ENCODE results near the gene PBX3.
A peak's percentile ranks its signal among the peaks of the same experiment; 100 is the strongest.

Gene PBX3

DNA sequence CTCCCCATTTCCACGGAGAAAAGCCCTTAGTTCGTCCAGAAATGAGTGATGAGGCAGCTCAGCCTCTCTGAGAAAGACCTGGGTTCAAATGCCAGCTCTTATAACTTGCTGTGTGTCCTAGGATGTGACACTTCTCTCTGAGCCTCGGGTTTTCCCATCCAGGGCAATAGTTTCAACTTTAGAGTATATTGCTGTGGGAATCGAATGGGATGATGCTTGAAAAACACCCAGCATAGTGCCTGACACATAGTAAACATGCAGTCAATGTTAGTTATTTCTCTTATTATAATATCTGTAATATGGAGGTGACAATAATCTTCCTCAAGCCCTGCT is 39.7 kb upstream of the PBX3 start:
- peak overlapping the region; percentile 83 for H3K27ac ChIP-seq
- TF ChIP-seq, protein P1, sequence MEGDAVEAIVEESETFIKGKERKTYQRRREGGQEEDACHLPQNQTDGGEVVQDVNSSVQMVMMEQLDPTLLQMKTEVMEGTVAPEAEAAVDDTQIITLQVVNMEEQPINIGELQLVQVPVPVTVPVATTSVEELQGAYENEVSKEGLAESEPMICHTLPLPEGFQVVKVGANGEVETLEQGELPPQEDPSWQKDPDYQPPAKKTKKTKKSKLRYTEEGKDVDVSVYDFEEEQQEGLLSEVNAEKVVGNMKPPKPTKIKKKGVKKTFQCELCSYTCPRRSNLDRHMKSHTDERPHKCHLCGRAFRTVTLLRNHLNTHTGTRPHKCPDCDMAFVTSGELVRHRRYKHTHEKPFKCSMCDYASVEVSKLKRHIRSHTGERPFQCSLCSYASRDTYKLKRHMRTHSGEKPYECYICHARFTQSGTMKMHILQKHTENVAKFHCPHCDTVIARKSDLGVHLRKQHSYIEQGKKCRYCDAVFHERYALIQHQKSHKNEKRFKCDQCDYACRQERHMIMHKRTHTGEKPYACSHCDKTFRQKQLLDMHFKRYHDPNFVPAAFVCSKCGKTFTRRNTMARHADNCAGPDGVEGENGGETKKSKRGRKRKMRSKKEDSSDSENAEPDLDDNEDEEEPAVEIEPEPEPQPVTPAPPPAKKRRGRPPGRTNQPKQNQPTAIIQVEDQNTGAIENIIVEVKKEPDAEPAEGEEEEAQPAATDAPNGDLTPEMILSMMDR (conservative IDR thresholded peaks at IDR 0.05) = no peak
- TF ChIP-seq ZFX (IDR thresholded peaks at IDR 0.05) = no peak

DNA sequence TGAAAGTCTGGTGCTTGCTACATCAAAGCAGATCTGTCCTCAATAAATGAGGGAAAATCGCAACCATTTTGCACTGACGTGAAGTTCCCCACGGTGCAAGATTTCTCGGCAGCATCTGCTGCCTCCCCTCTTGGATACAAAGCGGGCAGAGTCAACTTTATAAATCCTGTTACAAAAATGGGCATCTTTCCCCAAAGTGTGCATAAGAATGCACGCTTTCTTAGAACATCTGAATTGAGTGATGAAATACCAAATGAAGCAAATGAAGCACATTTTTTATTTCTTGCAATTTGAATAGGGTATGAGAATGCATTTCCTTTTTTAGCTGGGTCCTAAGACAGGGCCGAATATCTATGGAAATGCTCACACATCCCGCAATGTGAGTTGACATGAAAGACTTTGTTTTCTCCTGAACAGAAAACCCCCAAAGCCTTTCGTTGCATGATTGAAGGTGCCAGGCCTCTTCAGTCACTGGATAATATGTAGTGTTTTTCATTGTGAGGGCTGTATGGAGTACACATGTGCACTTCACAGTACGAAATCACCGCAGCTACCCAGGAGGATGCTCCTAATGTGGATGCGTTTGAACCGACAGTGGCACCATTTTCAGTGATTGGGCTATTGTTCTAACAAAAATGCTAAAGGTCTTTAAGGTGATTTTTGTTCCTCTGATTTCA is 20.6 kb upstream of the PBX3 start:
- TF ChIP-seq, protein P1 (conservative IDR thresholded peaks at IDR 0.05) = no peak
- TF ChIP-seq ZFX (IDR thresholded peaks at IDR 0.05) = no peak
- H3K27ac ChIP-seq = no peak overlapping the region

DNA sequence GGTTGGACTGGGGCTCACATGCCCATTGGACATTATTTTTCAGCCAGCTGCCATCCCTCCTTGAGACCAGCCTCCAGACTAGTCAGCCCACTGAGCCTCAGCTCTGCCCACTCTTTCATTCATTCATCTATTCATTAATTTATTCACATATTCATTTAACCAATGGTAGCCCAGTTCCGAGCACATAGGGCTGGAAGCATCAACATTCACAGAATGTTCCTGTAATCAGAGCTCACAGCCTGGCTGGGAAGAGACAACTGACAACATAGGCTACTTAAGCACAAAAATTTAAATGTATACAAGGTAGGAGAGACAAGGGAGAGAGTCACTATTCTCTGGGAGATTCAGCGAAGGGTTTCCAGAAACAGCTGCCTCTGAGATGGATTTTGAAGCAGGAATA is 17.0 kb upstream of the PBX3 start:
- H3K27ac ChIP-seq = no peak overlapping the region
- no peak for TF ChIP-seq ZFX (IDR thresholded peaks at IDR 0.05)
- TF ChIP-seq, protein P1 (conservative IDR thresholded peaks at IDR 0.05) = no peak

DNA sequence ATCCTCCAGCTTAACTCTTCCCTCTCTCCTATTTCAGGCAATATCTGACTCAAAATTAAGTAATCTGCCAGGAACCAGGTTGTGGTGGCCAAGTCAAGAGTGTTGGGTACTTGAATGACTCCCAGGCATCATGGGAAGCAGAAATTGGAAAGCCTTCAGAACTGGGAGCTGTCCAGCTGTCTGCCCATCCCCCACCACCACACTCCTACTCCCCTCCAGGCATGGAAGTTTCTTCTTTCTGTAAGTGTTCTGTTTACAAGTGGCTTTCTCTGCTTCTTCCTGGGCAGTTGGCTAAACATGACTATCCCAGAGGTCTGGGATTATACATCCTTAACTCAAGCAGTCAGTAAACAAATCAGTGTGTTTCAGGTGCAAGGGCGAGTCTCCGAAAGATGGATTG is 14.6 kb upstream of the PBX3 start:
- TF ChIP-seq ZFX (IDR thresholded peaks at IDR 0.05) = no peak
- TF ChIP-seq, protein P1 (conservative IDR thresholded peaks at IDR 0.05) = no peak
- H3K27ac ChIP-seq = no peak overlapping the region

DNA sequence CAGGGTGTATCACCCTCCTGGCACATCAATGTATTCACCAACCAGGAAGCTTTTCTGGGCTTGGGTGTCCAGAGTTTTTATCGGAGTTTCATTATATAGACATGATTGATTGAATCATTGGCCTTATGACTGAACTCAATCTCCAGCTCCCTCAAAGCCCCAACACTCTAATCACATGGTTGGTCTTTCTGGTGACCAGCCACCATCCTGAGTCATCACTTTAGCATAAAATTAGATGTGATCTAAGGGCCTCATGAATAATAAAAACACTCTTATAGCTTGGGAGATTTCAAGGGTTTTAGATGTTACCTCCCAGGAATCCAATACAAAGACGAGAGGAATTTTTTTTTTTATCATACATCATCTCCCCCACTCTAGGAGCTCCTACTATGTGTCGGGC is 7.7 kb upstream of the PBX3 start:
- no peak overlapping the region for H3K27ac ChIP-seq
- TF ChIP-seq ZFX (IDR thresholded peaks at IDR 0.05) = no peak
- TF ChIP-seq, protein P1 (conservative IDR thresholded peaks at IDR 0.05) = no peak

DNA sequence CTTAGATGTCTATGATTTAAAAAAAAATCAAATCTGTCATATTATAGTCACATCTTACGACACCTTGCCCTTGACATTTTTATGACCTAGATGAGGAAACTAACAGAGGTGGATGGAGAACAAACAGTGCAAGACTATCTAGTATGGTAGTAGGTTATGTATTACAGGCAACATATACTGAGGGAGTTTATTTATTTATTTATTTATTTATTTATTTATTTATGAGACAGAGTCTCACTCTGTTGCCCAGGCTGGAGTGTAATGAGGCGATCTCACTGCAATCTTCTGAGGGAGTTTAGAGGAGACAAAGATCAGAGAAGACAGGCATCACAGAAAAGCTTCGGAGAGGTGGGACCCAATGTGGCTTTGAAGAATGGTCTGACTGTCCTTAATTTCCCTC is 4.5 kb upstream of the PBX3 start:
- no peak overlapping the region for H3K27ac ChIP-seq
- TF ChIP-seq ZFX (IDR thresholded peaks at IDR 0.05) = no peak
- TF ChIP-seq, protein P1 (conservative IDR thresholded peaks at IDR 0.05) = no peak

DNA sequence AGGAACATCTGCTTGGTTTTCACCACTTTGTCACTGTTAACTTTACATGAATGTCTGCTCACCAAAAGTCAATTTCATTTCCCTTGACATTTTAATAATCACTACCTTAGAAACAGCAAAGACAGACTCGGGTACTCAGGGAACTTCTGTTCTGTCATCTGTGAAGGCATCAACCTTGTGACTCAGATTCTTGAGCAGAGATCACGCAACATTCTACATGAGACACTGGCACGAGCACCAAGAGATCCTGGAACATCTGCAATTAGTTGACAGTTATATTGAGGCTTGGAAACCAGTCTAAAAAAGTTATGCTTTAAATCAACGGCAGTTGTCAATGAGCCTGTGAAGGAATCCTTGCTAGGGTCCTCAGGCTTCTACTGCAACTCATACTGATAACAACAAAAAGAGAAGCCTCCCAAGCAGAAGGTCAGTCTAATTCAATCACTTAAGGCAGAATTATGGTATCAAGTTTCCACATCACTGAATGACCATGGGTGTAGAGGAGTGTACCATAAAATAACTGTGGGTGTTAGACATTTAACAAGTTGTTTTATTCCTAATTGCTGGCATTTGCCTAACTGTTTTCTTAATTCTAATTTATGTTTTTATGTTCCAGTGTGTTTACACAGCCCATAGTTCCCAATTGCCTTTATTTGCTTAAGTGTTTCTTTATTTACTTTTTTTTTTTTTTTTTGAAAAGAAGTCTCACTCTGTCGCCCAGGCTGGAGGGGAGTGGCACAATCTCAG is 3.3 kb upstream of the PBX3 start:
- no peak for TF ChIP-seq ZFX (IDR thresholded peaks at IDR 0.05)
- TF ChIP-seq, protein P1 (conservative IDR thresholded peaks at IDR 0.05) = no peak
- no peak overlapping the region for H3K27ac ChIP-seq

Measured in C4-2B (cell line).